SK-N-MC (cell line): Measurements from ENCODE around the gene CDC42BPG.

Source experiments
- EZH2 ChIP-seq: fragments of 200-600 bp; sonication (generic); IDR thresholded peaks from one replicate; pipeline ENCODE4 v1.6.1; 2017; ENCODE audit warnings: antibody characterized with exemption
- FOXP2 ChIP-seq: optimal IDR thresholded peaks from 2 replicates; pipeline ENCODE3; 2011; ENCODE audit warnings: mild to moderate bottlenecking, moderate library complexity; ENCODE audit not compliant: insufficient read depth; ENCODE audit errors: extremely low read length, control extremely low read depth
- POLR2AphosphoS5 ChIP-seq: IDR thresholded peaks from 2 replicates; pipeline ENCODE4 v1.6.1; 2012; ENCODE audit warnings: mild to moderate bottlenecking, low read depth, low read length, borderline replicate concordance

- TF ChIP-seq POLR2AphosphoS5 (no peak), EZH2 (no peak), FOXP2 (no peak)
These were observed 43.9 kb downstream of the CDC42BPG start for GRCh38 chr11:64800303-64801157.
